Measurements from ENCODE around the gene EHD3.

DNA sequence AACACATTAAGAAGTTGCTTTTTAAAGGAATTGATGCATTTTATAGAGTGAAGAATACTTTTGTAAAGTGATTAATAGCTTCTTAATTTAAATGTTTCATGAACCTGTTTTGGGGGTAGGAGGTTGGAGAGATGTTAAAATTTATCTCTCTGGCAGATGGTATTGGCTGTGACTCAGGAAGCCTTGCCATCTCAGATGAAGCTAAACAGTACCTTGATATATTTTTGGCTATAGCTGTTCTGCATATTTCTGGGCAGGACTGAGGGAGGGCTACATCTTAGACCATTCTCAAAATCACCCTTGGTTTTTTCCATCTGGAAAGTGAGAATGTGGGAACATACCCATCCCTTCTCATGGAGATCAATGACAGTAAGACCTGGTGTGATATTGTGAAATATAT lies 30.0 kb upstream of the EHD3 start:
- TF ChIP-seq, protein P1, sequence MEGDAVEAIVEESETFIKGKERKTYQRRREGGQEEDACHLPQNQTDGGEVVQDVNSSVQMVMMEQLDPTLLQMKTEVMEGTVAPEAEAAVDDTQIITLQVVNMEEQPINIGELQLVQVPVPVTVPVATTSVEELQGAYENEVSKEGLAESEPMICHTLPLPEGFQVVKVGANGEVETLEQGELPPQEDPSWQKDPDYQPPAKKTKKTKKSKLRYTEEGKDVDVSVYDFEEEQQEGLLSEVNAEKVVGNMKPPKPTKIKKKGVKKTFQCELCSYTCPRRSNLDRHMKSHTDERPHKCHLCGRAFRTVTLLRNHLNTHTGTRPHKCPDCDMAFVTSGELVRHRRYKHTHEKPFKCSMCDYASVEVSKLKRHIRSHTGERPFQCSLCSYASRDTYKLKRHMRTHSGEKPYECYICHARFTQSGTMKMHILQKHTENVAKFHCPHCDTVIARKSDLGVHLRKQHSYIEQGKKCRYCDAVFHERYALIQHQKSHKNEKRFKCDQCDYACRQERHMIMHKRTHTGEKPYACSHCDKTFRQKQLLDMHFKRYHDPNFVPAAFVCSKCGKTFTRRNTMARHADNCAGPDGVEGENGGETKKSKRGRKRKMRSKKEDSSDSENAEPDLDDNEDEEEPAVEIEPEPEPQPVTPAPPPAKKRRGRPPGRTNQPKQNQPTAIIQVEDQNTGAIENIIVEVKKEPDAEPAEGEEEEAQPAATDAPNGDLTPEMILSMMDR (IDR thresholded peaks at IDR 0.05; ENCODE audit: insufficient read depth, low read length) = no peak
- no peak for TF ChIP-seq POLR2AphosphoS5 (IDR thresholded peaks at IDR 0.05; ENCODE audit: low read depth)
- TF ChIP-seq, protein P2, sequence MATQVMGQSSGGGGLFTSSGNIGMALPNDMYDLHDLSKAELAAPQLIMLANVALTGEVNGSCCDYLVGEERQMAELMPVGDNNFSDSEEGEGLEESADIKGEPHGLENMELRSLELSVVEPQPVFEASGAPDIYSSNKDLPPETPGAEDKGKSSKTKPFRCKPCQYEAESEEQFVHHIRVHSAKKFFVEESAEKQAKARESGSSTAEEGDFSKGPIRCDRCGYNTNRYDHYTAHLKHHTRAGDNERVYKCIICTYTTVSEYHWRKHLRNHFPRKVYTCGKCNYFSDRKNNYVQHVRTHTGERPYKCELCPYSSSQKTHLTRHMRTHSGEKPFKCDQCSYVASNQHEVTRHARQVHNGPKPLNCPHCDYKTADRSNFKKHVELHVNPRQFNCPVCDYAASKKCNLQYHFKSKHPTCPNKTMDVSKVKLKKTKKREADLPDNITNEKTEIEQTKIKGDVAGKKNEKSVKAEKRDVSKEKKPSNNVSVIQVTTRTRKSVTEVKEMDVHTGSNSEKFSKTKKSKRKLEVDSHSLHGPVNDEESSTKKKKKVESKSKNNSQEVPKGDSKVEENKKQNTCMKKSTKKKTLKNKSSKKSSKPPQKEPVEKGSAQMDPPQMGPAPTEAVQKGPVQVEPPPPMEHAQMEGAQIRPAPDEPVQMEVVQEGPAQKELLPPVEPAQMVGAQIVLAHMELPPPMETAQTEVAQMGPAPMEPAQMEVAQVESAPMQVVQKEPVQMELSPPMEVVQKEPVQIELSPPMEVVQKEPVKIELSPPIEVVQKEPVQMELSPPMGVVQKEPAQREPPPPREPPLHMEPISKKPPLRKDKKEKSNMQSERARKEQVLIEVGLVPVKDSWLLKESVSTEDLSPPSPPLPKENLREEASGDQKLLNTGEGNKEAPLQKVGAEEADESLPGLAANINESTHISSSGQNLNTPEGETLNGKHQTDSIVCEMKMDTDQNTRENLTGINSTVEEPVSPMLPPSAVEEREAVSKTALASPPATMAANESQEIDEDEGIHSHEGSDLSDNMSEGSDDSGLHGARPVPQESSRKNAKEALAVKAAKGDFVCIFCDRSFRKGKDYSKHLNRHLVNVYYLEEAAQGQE (IDR thresholded peaks at IDR 0.05; ENCODE audit: insufficient replicate concordance, low read depth) = no peak
